ENCODE data around the gene CDC42BPA. TPM values are rescaled to one million over a fixed set of nuclear protein-coding genes. Genes with fewer than 3 reads are reported as not detected.

The CDC42BPA gene
- total RNA-seq, 1 experiment from 2014 or later, result 30.1 TPM

DNA sequence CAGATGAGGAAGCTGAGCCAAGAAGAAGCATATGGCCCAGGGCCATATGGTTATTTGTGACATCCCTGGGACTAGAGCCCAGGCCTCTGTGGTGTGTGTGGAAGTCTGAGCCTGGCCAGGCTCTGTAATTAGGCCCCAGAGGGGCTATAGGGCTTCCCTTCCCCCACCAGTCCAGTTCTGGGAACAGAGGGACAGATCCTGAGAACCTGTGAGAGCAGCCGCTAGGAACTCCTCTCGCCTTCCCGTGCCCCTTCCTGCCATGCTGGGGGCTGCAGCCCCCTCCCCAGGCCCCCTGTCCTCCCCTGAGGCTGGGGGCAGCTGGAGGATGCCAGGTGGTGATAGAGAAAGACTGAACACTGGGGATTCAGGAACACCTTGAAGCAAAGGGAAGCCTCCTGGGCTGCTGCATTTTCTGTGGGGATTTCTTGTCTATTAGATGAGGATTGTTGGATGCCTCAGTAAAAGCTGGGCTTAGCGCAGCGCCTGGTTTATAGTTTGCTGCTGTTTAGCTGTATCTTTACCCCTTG is 344.9 kb downstream of the CDC42BPA start:
- peaks cover 7 to 8% of the 10 kb centered on the region in 2 experiments; a peak in 4 of 5 replicates for H3K9me3 Mint-ChIP-seq
- Histone ChIP-seq H3K18ac (ENCODE audit: insufficient read length, low read depth, low read length) (no peak overlapping the region), H2BK5ac (ENCODE audit: insufficient read length, low read length) (no peak overlapping the region), H4K5ac (ENCODE audit: insufficient read length, low read depth, low read length) (no peak overlapping the region), H3K9me3 (ENCODE audit: control insufficient read depth, low read depth, low read length) (no peaks in the 10 kb centered on the region), H4K20me1 (ENCODE audit: control insufficient read depth, insufficient read depth, insufficient read length) (no peaks in the 10 kb centered on the region), H3K14ac (ENCODE audit: insufficient read depth, low read length) (no peak overlapping the region), H3K27ac (ENCODE audit: insufficient read length, low read depth, low read length) (no peak overlapping the region), H3K4me2 (ENCODE audit: insufficient read depth, insufficient read length, low read length) (no peak overlapping the region), H3T11ph (ENCODE audit: low read length) (no peak overlapping the region), H3K9ac (ENCODE audit: extremely low read depth, insufficient read length, low read length) (no peak overlapping the region), H2BK120ac (ENCODE audit: low read depth, low read length, poor library complexity, severe bottlenecking) (no peak overlapping the region), H3K56ac (ENCODE audit: insufficient read length, low read depth, low read length) (no peak overlapping the region), H4K91ac (ENCODE audit: insufficient read length, low read depth, low read length) (no peak overlapping the region), H2BK20ac (ENCODE audit: low read depth, low read length, poor library complexity, severe bottlenecking) (no peak overlapping the region), H3K79me1 (ENCODE audit: insufficient read depth, low read depth, low read length, poor library complexity, severe bottlenecking) (no peaks in the 10 kb centered on the region), H2BK12ac (ENCODE audit: insufficient read length, low read depth, low read length) (no peak overlapping the region), H3K27me3 (ENCODE audit: insufficient read depth, low read length) (no peaks in the 10 kb centered on the region), H3K23ac (ENCODE audit: insufficient read length, low read depth, low read length) (no peak overlapping the region), H4K8ac (replicated peaks; ENCODE audit: insufficient read length, low read depth, low read length) (no peak overlapping the region), H3K4ac (ENCODE audit: low read depth, low read length) (no peak overlapping the region), H3K23me2 (ENCODE audit: insufficient read length, low read depth, low read length, poor library complexity, severe bottlenecking) (no peaks in the 10 kb centered on the region), H3K4me1 (ENCODE audit: insufficient read depth, low read length) (no peaks in the 10 kb centered on the region), H2AFZ (ENCODE audit: low read length) (no peak overlapping the region), H2BK15ac (ENCODE audit: low read depth, low read length) (no peak overlapping the region), H2AK5ac (ENCODE audit: insufficient read length, low read length) (no peak overlapping the region), H3K79me2 (ENCODE audit: insufficient read depth, low read length) (no peaks in the 10 kb centered on the region)
- no peak for TF ChIP-seq CTCF (conservative IDR thresholded peaks at IDR 0.05)
- H3K4me1 Mint-ChIP-seq, result peaks cover 4 to 15% of the 10 kb centered on the region in 2 experiments; a peak in 3 of 4 replicates
- H3K27me3 Mint-ChIP-seq (ENCODE audit: low read depth), result no peaks in the 10 kb centered on the region
- H3K27ac Mint-ChIP-seq, result peak overlapping the region in 1 of 3 experiments; percentile 52; a peak in 3 of 7 replicates
- no peak overlapping the region for H3K4me3 Mint-ChIP-seq
- no peak for DNase-seq
- WGBS (ENCODE audit: extremely low coverage, insufficient read length, low lambda C conversion rate), result no CpG with 5 or more reads among the region's 5 CpGs
- H3K36me3 Mint-ChIP-seq (ENCODE audit: insufficient read depth in 1 of 3, low read depth in 3 of 3), result peaks cover 7 to 15% (median 14%) of the 10 kb centered on the region in 3 experiments

Data from H9 (cell line).